Breast epithelium (tissue), 4 donors: Measurements from ENCODE around the gene XRN1. TPM values are rescaled to one million over a fixed set of nuclear protein-coding genes. Genes with fewer than 3 reads are reported as not detected.
"Not testable (repeated sequence)": the region's sequence is repeated elsewhere in the genome, so short reads cannot be mapped to it uniquely, and the experiment has no call there.

Experiments
- DNase-seq, 2 donors: peaks; one replicate each; pipeline ENCODE4 v3.0.0-alpha.2; 2019; ENCODE audit warnings: low spot score in 2 of 2
- H3K27ac ChIP-seq, 2 donors: fragments of 200-600 bp; sonication (generic) in 1 of 2; one replicate each; pipeline ENCODE4 v1.5.1; 2016 to 2019; ENCODE audit warnings: mild to moderate bottlenecking in 1 of 2
- H3K27me3 ChIP-seq, 2 donors: fragments of 200-600 bp; sonication (generic) in 1 of 2; one replicate each; pipeline versions ENCODE4 v1.5.1 to v1.6.0; 2017 to 2019; ENCODE audit warnings: control low read depth in 1 of 2, mild to moderate bottlenecking in 1 of 2
- H3K36me3 ChIP-seq: fragments of 200-600 bp; one replicate; pipeline ENCODE4 v1.5.1; 2019
- H3K4me1 ChIP-seq, 2 donors: fragments of 200-600 bp; sonication (generic); one replicate each; pipeline ENCODE4 v1.5.1; 2016 to 2019; ENCODE audit warnings: control low read depth in 1 of 2
- H3K4me3 ChIP-seq, 3 donors: fragments of 200-600 bp; sonication (generic); 1 replicate in 2 of 3; 2 replicates in 1 of 3; pipeline ENCODE4 v1.5.1; 2016 to 2019; ENCODE audit warnings: mild to moderate bottlenecking in 3 of 3, moderate library complexity in 2 of 3
- H3K9me3 ChIP-seq, 2 donors: fragments of 200-600 bp; sonication (generic) in 1 of 2; one replicate each; pipeline ENCODE4 v1.5.1; 2016 to 2019; ENCODE audit warnings: control low read depth in 1 of 2
- POLR2A ChIP-seq: fragments of 450-650 bp; IDR thresholded peaks from one replicate; pipeline ENCODE4 v1.6.1; 2016; ENCODE audit warnings: antibody characterized with exemption, mild to moderate bottlenecking, moderate library complexity
- POLR2AphosphoS5 ChIP-seq, 3 donors: sonication (generic); formaldehyde crosslinking; IDR thresholded peaks; one replicate each; pipeline ENCODE4 v1.6.1; 2017; ENCODE audit warnings: antibody characterized with exemption in 3 of 3
- intact Hi-C: fragments of 100-400 bp; cut with DNase I; formaldehyde crosslinking; loops from one replicate; pipeline ENCODE4 v1.15.1; 2023; ENCODE audit warnings: low total_unique reads
- total RNA-seq, 3 donors: library from RNA; depleted of rRNA; stranded (reverse); fragments of >200 nt; gene quantifications; one replicate each; pipeline ENCODE4 v1.1.0, GENCODE V29; 2016
- TF ChIP-seq, protein P1 (sequence below), 3 donors: fragments of 450-650 bp; IDR thresholded peaks; one replicate each; pipeline ENCODE4 v1.5.1; 2016 to 2017; ENCODE audit warnings: antibody characterized with exemption in 3 of 3, mild to moderate bottlenecking in 3 of 3, moderate library complexity in 3 of 3

XRN1 gene
- total RNA-seq, 3 donors from 2014 or later: 44.5 to 81.1 (median 51.5) TPM

DNA sequence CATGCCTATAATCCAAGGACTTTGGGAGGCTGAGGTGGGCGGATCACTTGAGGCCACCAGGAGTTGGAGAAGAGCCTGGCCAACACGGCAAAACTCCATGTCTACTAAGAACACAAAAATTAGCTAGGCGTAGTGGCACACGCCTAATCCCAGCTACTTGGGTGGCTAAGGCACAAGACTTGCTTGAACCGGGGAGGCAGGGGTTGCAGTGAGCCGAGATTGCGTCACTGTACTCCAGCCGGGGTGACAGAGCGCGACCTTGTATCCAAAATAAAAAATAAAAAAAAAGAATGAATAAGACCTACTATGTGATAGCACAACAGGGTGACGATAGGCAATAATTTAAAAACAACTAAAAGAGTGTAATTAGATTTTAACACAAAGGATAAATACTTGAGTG, 3.5 kb downstream of the XRN1 start:
- Histone ChIP-seq H3K9me3 (no peaks in the 10 kb centered on the region), H3K4me1 (no peaks in the 10 kb centered on the region), H3K27ac (no peak overlapping the region), H3K4me3 (no peak overlapping the region), H3K27me3 (no peaks in the 10 kb centered on the region), H3K36me3 (no peaks in the 10 kb centered on the region)
- DNase-seq: no peak
- intact Hi-C loops: no loop called here
- TF ChIP-seq, protein P1, sequence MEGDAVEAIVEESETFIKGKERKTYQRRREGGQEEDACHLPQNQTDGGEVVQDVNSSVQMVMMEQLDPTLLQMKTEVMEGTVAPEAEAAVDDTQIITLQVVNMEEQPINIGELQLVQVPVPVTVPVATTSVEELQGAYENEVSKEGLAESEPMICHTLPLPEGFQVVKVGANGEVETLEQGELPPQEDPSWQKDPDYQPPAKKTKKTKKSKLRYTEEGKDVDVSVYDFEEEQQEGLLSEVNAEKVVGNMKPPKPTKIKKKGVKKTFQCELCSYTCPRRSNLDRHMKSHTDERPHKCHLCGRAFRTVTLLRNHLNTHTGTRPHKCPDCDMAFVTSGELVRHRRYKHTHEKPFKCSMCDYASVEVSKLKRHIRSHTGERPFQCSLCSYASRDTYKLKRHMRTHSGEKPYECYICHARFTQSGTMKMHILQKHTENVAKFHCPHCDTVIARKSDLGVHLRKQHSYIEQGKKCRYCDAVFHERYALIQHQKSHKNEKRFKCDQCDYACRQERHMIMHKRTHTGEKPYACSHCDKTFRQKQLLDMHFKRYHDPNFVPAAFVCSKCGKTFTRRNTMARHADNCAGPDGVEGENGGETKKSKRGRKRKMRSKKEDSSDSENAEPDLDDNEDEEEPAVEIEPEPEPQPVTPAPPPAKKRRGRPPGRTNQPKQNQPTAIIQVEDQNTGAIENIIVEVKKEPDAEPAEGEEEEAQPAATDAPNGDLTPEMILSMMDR (IDR thresholded peaks at IDR 0.05): no peak
- TF ChIP-seq POLR2A (no peak), POLR2AphosphoS5 (IDR thresholded peaks at IDR 0.05) (no peak)

DNA sequence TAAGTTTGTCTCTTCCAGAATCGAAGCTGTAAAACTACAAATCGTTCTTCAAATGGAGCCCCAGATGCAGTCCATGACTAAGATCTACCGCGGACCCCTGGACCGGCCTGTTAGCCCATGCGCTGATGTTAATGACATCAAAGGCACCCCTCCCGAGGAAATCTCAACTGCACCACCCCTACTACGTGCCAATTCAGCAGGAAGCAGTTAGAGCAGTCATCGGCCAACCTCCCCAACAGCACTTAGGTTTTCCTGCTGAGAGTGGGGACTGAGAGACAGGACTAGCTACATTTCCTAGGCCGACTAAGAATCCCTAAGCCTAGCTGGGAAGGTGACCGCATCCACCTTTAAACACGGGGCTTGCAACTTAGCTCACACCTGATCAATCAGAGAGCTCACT, 4.8 kb downstream of the XRN1 start:
- H3K27ac ChIP-seq, H3K9me3 ChIP-seq, intact Hi-C loops, H3K36me3 ChIP-seq, H3K27me3 ChIP-seq, H3K4me1 ChIP-seq, DNase-seq, H3K4me3 ChIP-seq: not testable (repeated sequence)

DNA sequence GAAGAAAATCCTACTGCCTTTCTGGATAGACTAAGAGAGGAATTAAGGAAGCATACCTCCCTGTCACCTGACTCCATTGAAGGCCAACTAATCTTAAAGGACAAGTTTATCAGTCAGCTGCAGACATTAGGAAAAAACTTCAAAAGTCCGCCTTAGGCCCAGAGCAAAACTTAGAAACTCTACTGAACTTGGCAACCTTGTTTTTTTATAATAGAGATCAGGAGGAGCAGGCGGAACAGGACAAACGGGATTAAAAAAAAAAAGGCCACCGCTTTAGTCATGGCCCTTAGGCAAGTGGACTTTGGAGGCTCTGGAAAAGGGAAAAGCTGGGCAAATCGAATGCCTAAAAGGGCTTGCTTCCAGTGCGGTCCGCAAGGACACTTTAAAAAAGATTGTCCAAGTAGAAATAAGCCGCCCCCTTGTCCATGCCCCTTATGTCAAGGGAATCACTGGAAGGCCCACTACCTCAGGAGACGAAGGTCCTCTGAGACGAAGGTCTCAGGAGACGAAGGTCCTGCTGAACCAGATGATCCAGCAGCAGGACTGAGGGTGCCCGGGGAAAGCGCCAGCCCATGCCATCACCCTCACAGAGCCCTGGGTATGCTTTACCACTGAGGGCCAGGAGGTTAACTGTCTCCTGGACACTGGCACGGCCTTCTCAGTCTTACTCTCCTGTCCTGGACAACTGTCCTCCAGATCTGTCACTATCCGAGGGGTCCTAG, 8.2 kb downstream of the XRN1 start:
- H3K4me3 ChIP-seq: peak overlapping the region in 2 of 3 donors; percentile 7 to 33
- H3K4me1 ChIP-seq, H3K36me3 ChIP-seq, H3K27me3 ChIP-seq, intact Hi-C loops, H3K9me3 ChIP-seq: not testable (repeated sequence)
- peak in 1 of 2 donors; percentile 30 for DNase-seq
- peak overlapping the region; percentile 72 to 76 for H3K27ac ChIP-seq

DNA sequence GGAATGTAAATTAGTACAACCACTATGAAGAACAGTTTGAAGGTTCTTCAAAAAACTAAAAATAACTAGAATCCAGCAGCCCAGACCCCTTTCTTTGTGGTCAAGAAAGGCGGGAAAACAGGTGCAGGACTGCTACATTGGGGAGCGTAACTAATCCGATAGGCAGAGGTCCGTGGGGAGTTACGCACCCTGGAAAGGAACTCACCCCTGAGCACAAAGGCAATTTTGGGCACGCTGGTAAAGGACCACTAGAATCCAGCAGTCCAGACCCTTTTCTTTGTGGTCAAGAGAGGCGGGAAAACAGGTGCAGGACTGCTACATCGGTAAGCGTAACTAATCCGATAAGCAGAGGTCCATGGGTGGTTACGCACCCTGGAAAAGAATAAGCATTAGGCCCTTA, 9.7 kb downstream of the XRN1 start:
- H3K4me3 ChIP-seq, DNase-seq, H3K36me3 ChIP-seq, H3K27me3 ChIP-seq, H3K9me3 ChIP-seq, intact Hi-C loops, H3K4me1 ChIP-seq: not testable (repeated sequence)
- H3K27ac ChIP-seq: peak overlapping the region in 1 of 2 donors; percentile 76

DNA sequence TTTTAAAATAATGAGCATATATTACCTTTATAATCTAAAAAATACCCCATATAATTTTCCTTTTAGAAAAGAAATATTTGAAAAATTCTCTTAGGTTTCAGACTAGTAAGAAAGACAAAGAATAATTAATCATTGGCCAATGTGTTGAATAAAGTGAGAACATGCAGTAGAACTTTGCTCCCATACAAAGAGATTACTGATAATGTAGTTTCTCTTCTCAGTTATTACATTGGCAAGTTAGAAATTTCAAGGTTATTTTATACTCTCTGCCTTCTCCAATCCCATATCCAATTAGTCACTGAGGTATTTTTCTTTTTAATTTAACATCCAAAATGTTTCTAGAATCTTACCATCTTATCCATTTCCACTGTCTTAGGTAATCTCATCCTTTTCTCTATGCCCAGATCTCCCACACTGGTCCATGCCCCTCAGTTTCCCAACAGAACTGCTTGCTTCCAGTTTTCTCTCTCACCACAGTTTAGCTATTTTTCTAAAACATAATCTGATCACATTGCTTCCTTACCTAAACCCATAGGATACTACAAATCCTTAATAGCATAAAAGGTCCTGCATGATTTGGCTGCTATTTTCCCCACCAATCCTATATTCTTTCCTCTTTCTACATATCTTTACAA, 10.8 kb downstream of the XRN1 start:
- TF ChIP-seq, protein P1 (IDR thresholded peaks at IDR 0.05): no peak
- DNase-seq: no peak
- Histone ChIP-seq H3K9me3 (no peaks in the 10 kb centered on the region), H3K36me3 (no peaks in the 10 kb centered on the region), H3K27me3 (no peaks in the 10 kb centered on the region), H3K27ac (no peak overlapping the region), H3K4me3 (no peak overlapping the region), H3K4me1 (no peaks in the 10 kb centered on the region)
- intact Hi-C loops: no loop called here

DNA sequence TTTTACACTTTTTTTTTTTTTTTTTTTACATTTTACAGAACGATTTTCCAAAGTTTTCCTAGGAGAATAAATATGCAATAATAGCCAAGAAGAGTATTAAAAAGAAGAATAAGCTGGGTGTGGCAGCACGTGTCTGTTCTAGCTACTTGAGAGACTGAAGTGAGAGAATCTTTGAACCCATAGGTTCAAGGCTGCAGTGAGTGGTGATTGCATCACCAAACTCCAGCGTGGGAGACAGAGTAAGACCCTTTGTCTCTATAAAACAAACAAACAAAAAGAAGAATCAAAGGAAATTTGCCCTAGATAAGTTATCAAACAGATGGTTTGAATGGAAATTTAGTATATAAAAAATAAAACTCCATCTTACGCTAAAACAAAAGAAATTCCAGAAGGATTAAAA, 13.3 kb downstream of the XRN1 start:
- intact Hi-C loops: no loop called here
- H3K27me3 ChIP-seq: no peaks in the 10 kb centered on the region
- no peaks in the 10 kb centered on the region for H3K9me3 ChIP-seq
- no peaks in the 10 kb centered on the region for H3K4me1 ChIP-seq
- TF ChIP-seq POLR2A: no peak
- TF ChIP-seq, protein P1 (IDR thresholded peaks at IDR 0.05): no peak
- TF ChIP-seq POLR2AphosphoS5 (IDR thresholded peaks at IDR 0.05): no peak
- H3K36me3 ChIP-seq: no peaks in the 10 kb centered on the region
- H3K4me3 ChIP-seq: no peak overlapping the region
- no peak overlapping the region for H3K27ac ChIP-seq
- DNase-seq: no peak
